ENCODE measurements around the gene HOXB6.

The HOXB6 gene

DNA sequence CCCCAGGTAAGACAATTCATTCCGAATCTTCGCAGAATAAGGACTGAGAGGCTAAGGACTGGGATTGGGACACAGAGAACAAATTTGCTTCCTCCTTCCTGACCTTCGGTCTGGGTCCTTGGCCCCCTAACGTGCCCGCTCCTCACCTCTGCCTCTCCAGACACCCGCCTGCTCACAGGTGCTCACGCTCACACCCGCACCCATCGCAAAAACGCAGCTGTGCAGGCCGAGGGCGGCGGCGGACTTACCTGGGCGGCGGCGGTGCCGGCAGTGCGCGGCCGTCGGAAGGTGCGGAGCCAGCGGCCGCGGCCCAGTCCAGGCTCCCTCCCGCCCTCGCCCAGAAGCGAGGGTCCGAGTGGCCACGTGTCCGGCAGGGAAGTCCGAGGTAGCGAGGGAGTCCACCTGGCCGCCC, 28.5 kb upstream of the HOXB6 start:
- no peak for DNase-seq (ENCODE audit: low read depth)
- no peak overlapping the region for H3K4me3 ChIP-seq (ENCODE audit: low read length)
- TF ChIP-seq, protein P1, sequence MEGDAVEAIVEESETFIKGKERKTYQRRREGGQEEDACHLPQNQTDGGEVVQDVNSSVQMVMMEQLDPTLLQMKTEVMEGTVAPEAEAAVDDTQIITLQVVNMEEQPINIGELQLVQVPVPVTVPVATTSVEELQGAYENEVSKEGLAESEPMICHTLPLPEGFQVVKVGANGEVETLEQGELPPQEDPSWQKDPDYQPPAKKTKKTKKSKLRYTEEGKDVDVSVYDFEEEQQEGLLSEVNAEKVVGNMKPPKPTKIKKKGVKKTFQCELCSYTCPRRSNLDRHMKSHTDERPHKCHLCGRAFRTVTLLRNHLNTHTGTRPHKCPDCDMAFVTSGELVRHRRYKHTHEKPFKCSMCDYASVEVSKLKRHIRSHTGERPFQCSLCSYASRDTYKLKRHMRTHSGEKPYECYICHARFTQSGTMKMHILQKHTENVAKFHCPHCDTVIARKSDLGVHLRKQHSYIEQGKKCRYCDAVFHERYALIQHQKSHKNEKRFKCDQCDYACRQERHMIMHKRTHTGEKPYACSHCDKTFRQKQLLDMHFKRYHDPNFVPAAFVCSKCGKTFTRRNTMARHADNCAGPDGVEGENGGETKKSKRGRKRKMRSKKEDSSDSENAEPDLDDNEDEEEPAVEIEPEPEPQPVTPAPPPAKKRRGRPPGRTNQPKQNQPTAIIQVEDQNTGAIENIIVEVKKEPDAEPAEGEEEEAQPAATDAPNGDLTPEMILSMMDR (conservative IDR thresholded peaks at IDR 0.05; ENCODE audit: low read length), result no peak

GRCh38 chr17:48632579-48633265, 27.9 kb upstream of the HOXB6 start:
- TF ChIP-seq, protein P1 (conservative IDR thresholded peaks at IDR 0.05; ENCODE audit: low read length), result no peak
- DNase-seq (ENCODE audit: low read depth), result no peak
- no peak overlapping the region for H3K4me3 ChIP-seq (ENCODE audit: low read length)

- no peak for DNase-seq (ENCODE audit: low read depth)
- no peak overlapping the region for H3K4me3 ChIP-seq (ENCODE audit: low read length)
Observed at GRCh38 chr17:48631693-48632578, 27.1 kb upstream of the HOXB6 start.

GRCh38 chr17:48630925-48631692, 26.3 kb upstream of the HOXB6 start:
- DNase-seq (ENCODE audit: low read depth), result no peak
- TF ChIP-seq, protein P1 (conservative IDR thresholded peaks at IDR 0.05; ENCODE audit: low read length), result no peak
- H3K4me3 ChIP-seq (ENCODE audit: low read length), result no peak overlapping the region

More at GRCh38 chr17:48631693-48632578, 27.1 kb upstream of the HOXB6 start:
- TF ChIP-seq, protein P1 (conservative IDR thresholded peaks at IDR 0.05; ENCODE audit: low read length), result no peak

DNA sequence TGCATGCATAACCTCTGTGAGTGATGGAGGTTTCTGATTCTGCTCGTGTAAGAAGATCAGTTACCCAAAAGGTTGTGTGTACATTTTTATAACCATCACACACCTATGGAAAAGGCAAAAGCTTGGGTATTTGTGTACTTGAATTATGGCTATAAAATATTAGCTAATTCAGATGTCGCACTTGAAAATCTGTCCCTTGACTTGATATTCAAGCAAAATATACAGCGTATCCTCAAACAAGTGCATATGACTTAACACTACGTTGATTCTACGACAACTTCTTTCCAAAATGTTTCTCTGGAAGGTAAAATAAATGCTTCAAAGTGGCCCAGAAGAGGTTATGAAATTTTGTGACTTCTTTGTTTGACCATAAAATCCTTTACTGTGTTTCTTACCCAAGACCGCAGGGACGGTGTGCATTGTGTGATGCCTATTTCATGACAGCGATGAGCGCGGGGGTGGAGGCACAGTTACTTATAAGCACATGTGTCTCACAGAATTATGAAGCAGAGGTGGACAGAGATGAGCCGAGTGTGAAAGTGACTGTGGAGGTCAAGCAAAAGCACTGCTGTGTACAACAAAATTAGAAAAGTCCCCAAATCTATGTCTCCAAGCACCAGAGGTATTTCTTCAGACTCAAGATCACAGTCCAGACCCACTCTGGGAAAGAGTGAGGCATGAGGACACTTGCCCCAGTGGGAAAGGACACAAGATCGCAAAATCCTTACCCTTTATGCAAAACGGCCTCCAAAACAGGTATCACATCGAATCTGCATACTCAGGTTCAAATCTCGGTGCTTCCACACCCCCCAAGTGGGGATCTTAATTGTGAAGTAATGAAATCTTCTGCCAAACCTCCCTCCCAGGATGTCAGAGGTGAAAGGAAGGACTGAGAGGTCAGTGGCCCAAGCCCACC, 25.5 kb upstream of the HOXB6 start:
- H3K4me3 ChIP-seq (ENCODE audit: low read length), result no peak overlapping the region
- DNase-seq (ENCODE audit: low read depth), result no peak
- TF ChIP-seq, protein P1 (conservative IDR thresholded peaks at IDR 0.05; ENCODE audit: low read length), result no peak

DNA sequence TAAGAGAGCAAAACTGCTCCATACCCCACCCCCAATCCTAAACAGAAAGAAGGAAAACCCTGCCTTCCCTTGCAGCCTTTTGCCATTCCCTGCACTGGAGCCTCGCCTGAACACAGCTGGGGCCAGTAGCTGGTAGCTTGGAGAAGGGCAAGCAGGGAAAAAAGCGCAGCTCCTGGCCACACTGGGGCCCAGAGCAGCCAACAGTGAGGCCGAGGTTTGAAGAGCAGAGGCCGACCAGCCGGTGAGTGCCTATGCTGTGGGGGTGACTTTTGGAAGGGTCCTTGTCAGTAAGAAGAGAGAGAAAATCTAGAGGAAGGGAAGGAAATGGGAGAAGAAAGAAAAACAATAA, 24.6 kb upstream of the HOXB6 start:
- H3K4me3 ChIP-seq (ENCODE audit: low read length), result no peak overlapping the region
- no peak for DNase-seq (ENCODE audit: low read depth)
- TF ChIP-seq, protein P1 (conservative IDR thresholded peaks at IDR 0.05; ENCODE audit: low read length), result no peak

All from AG10803 (cell line).